GM19395 (cell line): ENCODE data around the gene LPCAT1.
"Not testable (repeated sequence)": the region's sequence is repeated elsewhere in the genome, so short reads cannot be mapped to it uniquely, and the experiment has no call there.

Experiments used
- ATAC-seq: cut with Tn5 transposase; IDR thresholded peaks from one replicate; pipeline ENCODE4 v1.9.1; 2021; ENCODE audit warnings: mild to moderate bottlenecking, moderate library complexity; ENCODE audit not compliant: unreplicated experiment

The LPCAT1 gene

GRCh38 chr5:1523480-1523792 is 324 bp downstream of the LPCAT1 start:
- peak; percentile 28 for ATAC-seq

GRCh38 chr5:1522601-1523479 is 920 bp downstream of the LPCAT1 start:
- no peak for ATAC-seq

- no peak for ATAC-seq
Observed at GRCh38 chr5:1521671-1522600, 1.8 kb downstream of the LPCAT1 start.

DNA sequence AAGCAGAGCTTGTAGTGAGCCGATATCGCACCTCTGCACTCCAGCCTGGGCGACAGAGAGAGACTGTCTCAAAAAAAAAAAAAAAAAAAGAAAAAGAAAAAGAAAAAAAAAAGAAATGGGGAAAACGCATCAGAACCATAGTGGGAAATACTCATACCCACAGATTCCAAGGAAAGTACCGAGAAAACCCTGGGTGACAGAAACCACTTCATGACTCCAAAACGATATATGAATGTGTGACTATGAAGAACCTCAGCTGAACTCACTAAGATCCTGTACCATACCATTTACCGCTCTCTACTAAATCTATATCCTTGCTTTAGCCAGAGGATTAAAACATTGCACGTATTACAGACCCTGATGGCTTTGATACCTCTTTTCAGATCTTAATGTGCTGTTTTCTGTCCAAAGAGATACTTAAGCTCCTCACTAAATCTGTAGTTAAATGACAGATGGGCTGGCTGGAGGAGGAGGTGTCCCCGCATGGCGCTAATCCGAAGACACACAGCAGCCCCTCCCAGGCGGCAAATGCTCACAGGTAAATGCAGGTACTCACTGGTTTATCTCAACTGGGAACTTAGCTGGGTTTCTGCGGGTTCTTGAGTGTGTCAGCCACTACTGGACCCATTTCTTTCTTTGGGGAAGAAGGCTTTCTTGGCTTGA is 2.8 kb downstream of the LPCAT1 start:
- no peak for ATAC-seq

GRCh38 chr5:1519631-1520210 is 4.0 kb downstream of the LPCAT1 start:
- no peak for ATAC-seq

DNA sequence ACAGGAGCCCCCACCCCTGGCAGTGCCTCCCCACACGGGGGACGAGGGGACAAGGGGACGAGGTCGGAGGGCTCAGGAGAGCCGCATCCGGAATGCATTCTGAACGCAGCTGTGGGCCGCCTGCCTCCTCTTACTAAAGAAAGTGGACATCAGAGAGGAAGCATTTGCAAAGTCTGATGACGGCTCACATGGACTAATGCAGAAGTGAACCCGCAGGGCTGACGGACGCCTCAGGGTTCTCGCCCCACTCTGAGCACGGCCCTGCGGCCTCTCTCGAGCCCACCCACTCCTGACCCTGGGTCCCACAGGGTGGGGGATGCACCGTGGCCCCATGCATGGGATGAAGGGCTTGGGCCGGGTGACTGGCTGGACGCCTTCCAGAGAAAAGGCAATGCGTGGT is 5.9 kb downstream of the LPCAT1 start:
- ATAC-seq, result no peak

- no peak for ATAC-seq
Observed at GRCh38 chr5:1516615-1517601, 6.9 kb downstream of the LPCAT1 start.

- ATAC-seq, result no peak
Observed at GRCh38 chr5:1515921-1516571, 7.7 kb downstream of the LPCAT1 start.

GRCh38 chr5:1515311-1515920 is 8.3 kb downstream of the LPCAT1 start:
- ATAC-seq, result no peak

DNA sequence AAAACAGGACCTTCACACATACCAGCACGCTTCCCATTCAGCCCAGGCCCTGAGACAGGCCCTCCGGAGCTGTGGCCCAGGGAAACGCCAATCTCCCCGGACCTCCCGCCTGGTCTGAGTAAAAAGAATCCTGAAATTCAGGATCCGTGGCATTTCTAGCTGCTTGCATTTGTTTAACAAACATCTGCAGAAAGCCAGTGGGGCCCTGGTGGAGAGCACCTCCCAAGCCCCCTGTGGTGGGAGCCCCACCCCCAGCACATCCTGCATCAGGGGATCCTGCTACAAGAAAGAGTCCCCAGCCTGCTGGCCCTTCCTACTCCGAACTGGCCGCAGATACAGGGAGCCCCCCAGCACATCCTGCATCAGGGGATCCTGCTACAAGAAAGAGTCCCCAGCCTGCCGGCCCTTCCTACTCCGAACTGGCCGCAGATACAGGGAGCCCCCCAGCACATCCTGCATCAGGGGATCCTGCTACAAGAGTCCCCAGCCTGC is 8.9 kb downstream of the LPCAT1 start:
- ATAC-seq, result not testable (repeated sequence)

DNA sequence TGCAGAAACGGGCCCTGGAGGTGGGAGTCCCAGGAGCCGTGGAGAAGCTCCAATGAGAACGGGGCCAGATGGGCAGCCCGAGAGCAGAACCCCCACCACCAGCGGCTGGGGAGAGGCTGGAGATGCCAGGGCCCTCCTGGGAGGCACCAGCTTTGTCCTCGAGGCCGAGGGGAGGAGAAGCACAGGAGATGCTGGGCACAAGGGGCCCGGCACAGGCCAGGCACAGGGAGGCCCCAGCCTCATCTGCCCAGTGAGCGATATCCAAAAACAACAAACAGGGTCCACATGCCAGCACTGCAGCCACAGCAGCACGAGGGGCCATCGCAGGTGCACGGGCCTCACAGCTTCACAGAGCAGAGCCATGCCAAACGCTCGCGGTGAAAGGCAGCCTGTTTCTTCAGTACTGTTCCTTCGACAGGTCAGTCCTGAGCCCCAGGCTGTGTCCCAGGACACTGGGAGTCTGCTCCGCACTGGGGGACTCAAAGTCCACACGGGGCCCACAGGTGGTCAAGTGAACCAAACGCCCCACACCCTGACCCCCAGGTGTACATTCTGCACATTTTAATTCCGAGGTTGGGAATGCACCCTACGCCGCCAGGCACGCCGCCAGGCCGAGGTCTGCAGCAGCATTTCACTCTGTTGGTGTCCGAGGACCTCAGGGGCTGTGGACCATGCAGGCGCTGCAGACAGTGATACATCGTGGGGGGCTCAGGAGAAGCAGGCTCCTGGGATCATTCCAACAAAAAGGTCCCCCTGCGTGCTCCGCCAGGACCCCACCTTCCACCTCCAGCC is 9.5 kb downstream of the LPCAT1 start:
- ATAC-seq, result no peak

DNA sequence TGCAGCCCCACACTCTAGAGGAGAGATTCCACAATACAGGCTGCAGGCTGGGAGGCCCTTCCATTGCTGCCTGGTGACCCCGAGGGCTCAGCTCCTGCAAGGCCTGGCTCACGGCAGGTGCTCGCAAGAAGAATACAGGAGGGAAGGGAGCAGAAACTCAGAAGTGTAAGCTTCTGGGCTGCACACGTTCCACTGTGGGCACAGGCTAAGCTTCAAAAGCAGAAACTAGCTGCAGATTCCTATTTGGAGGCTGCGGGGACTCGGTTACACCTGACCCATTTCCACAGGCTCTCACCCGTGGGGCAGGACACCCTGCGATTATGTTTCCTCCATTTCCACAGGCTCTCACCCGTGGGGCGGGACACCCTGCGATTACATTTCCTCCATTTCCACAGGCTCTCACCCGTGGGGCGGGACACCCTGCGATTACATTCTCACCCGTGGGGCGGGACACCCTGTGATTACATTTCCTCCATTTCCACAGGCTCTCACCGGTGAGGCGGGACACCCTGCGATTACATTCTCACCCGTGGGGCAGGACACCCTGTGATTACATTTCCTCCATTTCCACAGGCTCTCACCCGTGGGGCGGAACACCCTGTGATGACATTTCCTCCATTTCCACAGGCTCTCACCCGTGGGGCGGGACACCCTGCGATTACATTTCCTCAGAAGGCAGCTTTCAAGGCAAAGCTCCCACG is 10.3 kb downstream of the LPCAT1 start:
- ATAC-seq, result no peak

DNA sequence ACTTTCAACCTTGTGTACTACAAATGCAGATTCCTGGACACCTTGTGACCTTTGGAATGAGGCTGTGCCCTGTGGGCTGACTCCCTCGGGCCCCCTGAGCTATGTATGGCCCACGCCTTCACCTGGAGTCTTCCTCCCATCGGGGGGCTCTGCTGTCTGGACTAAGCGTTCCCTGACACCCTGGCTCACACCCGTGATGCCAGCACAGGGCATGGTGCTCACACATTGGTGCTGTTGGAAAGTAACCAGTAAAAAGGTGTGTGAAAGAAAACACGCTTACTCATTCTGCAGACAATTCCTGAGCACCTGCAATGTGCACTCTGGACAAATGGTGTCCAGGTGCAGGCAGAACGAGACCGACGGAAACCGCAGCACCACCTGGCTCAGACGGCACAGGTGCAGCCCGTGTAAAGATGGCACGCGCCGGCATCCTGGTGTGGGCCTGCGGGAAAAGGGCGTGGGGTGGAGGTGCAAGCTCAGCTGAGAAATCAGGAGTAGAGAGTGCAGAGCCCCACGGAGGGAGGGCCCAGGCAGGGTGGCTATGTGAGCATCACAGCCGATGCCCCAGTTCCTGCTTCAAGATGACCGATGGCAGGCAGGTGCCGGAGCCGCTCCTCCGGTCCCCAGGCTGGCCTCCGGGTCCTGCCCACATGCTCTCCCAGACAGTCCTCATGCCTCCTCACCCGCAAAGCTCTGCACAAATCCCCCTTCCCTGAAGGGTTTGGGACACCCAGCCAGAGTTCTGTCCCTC is 11.0 kb downstream of the LPCAT1 start:
- no peak for ATAC-seq

GRCh38 chr5:1511651-1512540 is 11.9 kb downstream of the LPCAT1 start:
- no peak for ATAC-seq

- no peak for ATAC-seq
Observed at GRCh38 chr5:1511048-1511447, 12.7 kb downstream of the LPCAT1 start.

GRCh38 chr5:1510631-1511030 is 13.1 kb downstream of the LPCAT1 start:
- ATAC-seq, result no peak
